GM23248 (cell line): ENCODE data around the gene ADNP2. TPM values are rescaled to one million over a fixed set of nuclear protein-coding genes. Genes with fewer than 3 reads are reported as not detected.

ENCODE experiments used
- DNase-seq: peaks from one replicate; pipeline ENCODE4 v3.0.0-alpha.2; 2015
- H2AFZ ChIP-seq: fragments of 200-600 bp; sonication (generic); 2 replicates; pipeline ENCODE4 v1.6.1; 2016; ENCODE audit warnings: antibody characterized with exemption
- H3F3A ChIP-seq: fragments of 200-600 bp; sonication (generic); 2 replicates; pipeline ENCODE4 v1.6.1; 2016; ENCODE audit warnings: mild to moderate bottlenecking, antibody characterized with exemption, mixed run types; ENCODE audit not compliant: insufficient read depth
- H3K27ac ChIP-seq: fragments of 200-600 bp; sonication (generic); 2 replicates; pipeline ENCODE4 v1.5.1; 2016; ENCODE audit warnings: mild to moderate bottlenecking
- H3K27me3 ChIP-seq: fragments of 200-600 bp; sonication (generic); replicated peaks from 2 replicates; pipeline ENCODE4 v1.6.1; 2016; ENCODE audit warnings: mild to moderate bottlenecking; ENCODE audit not compliant: insufficient read depth
- H3K36me3 ChIP-seq: fragments of 200-600 bp; sonication (generic); 2 replicates; pipeline ENCODE4 v1.6.1; 2016; ENCODE audit warnings: low read depth, mild to moderate bottlenecking
- H3K4me1 ChIP-seq: fragments of 200-600 bp; sonication (generic); 2 replicates; pipeline ENCODE4 v1.6.1; 2016; ENCODE audit warnings: mild to moderate bottlenecking; ENCODE audit not compliant: insufficient read depth
- H3K4me2 ChIP-seq: fragments of 200-600 bp; sonication (generic); one replicate; pipeline ENCODE4 v1.6.1; 2016; ENCODE audit warnings: mild to moderate bottlenecking; ENCODE audit not compliant: unreplicated experiment
- H3K4me3 ChIP-seq: fragments of 200-600 bp; sonication (generic); 2 replicates; pipeline ENCODE4 v1.5.1; 2016; ENCODE audit warnings: mild to moderate bottlenecking
- H3K79me2 ChIP-seq: fragments of 200-600 bp; sonication (generic); 2 replicates; pipeline ENCODE4 v1.6.1; 2016; ENCODE audit warnings: mild to moderate bottlenecking; ENCODE audit not compliant: insufficient read depth
- H3K9ac ChIP-seq: fragments of 200-600 bp; sonication (generic); 2 replicates; pipeline ENCODE4 v1.6.1; 2016; ENCODE audit warnings: mild to moderate bottlenecking
- H3K9me2 ChIP-seq: fragments of 200-600 bp; sonication (generic); 2 replicates; pipeline ENCODE4 v1.6.1; 2016; ENCODE audit warnings: mixed run types, mild to moderate bottlenecking, moderate library complexity; ENCODE audit not compliant: insufficient read depth
- H3K9me3 ChIP-seq: fragments of 200-600 bp; sonication (generic); one replicate; pipeline ENCODE4 v1.6.1; 2017; ENCODE audit warnings: low read depth
- H4K20me1 ChIP-seq: fragments of 200-600 bp; sonication (generic); 2 replicates; pipeline ENCODE4 v1.6.0; 2016; ENCODE audit not compliant: insufficient read depth
- EZH2 ChIP-seq: fragments of 200-600 bp; sonication (generic); IDR thresholded peaks from 2 replicates; pipeline ENCODE4 v1.6.1; 2018; ENCODE audit warnings: antibody characterized with exemption, mild to moderate bottlenecking; ENCODE audit not compliant: insufficient read depth, poor library complexity, severe bottlenecking
- EZH2phosphoT487 ChIP-seq: fragments of 200-600 bp; sonication (generic); IDR thresholded peaks from 2 replicates; pipeline ENCODE4 v1.6.1; 2018; ENCODE audit warnings: antibody characterized with exemption, moderate library complexity, mild to moderate bottlenecking, low read depth; ENCODE audit not compliant: insufficient read depth
- WGBS, 2 experiments: methylation state at CpG; one replicate each; pipeline ENCODE4 v1.1.6; 2015 to 2017; ENCODE audit warnings: low lambda C conversion rate in 2 of 2, low coverage in 1 of 2; ENCODE audit errors: missing lambda C conversion rate in 2 of 2; 5-methylcytosine and 5-hydroxymethylcytosine counted together
- in situ Hi-C: fragments of 300-500 bp; cut with MboI; formaldehyde crosslinking; loops from 2 replicates; pipeline ENCODE4 v1.15.0; 2020
- polyA plus RNA-seq: library from polyadenylated mRNA; unstranded; fragments of >200 nt; fragmentation: Nextera tagmentation; extraction: Ambion mirVana; gene quantifications from 2 replicates; pipeline ENCODE4 v1.2.1, GENCODE V29; 2016
- total RNA-seq: library from RNA; depleted of rRNA; stranded (reverse); fragments of >200 nt; shearing (Covaris generic); gene quantifications from 2 replicates; pipeline ENCODE4 v1.2.3, GENCODE V29; 2014

ADNP2 gene
- total and polyA plus RNA-seq, 2 experiments from 2014 or later, result 3.5 to 14.3 TPM

GRCh38 chr18:80129672-80130367, 20.8 kb downstream of the ADNP2 start:
- 0 out of 2 replicates have a peak, but pooled peaks cover 4% of the 10 kb centered on the region for H3K36me3 ChIP-seq
- in situ Hi-C loops, result no loop called here

GRCh38 chr18:80130555-80130954, 21.5 kb downstream of the ADNP2 start:
- no peaks in the 10 kb centered on the region for H4K20me1 ChIP-seq

More at GRCh38 chr18:80129672-80130367, 20.8 kb downstream of the ADNP2 start:
- Histone ChIP-seq H3K4me2 (no peak overlapping the region), H3K27ac (no peak overlapping the region), H3K4me3 (no peak overlapping the region), H3K79me2 (peaks cover 90% of the 10 kb centered on the region), H2AFZ (no peak overlapping the region), H3F3A (0 out of 2 replicates have a peak, but pooled peaks cover 4% of the 10 kb centered on the region), H3K9me2 (no peaks in the 10 kb centered on the region), H3K4me1 (no peaks in the 10 kb centered on the region), H3K9me3 (no peaks in the 10 kb centered on the region), H3K9ac (no peak overlapping the region), H4K20me1 (no peaks in the 10 kb centered on the region), H3K27me3 (no peaks in the 10 kb centered on the region)
- DNase-seq, result no peak
- 69 to 72% methylated on average over 7 of the region's 7 CpGs for WGBS, 2 experiments
- TF ChIP-seq EZH2phosphoT487 (no peak), EZH2 (no peak)

GRCh38 chr18:80132180-80132812, 23.2 kb downstream of the ADNP2 start:
- Histone ChIP-seq H3K4me3 (no peak overlapping the region), H3K9me2 (no peaks in the 10 kb centered on the region), H3K9me3 (no peaks in the 10 kb centered on the region), H3K27me3 (no peaks in the 10 kb centered on the region), H3K4me1 (no peaks in the 10 kb centered on the region), H2AFZ (no peak overlapping the region), H3K4me2 (no peak overlapping the region), H3K79me2 (peaks cover 65% of the 10 kb centered on the region), H3K27ac (no peak overlapping the region), H3K9ac (no peak overlapping the region), H4K20me1 (no peaks in the 10 kb centered on the region), H3F3A (no peaks in the 10 kb centered on the region), H3K36me3 (peaks cover 8% of the 10 kb centered on the region; the same call in 1 of the 2 replicates)
- TF ChIP-seq EZH2phosphoT487, result no peak
- in situ Hi-C loops, result no loop called here
- no peak for DNase-seq
- 89 to 92% methylated on average over 3 of the region's 3 CpGs for WGBS, 2 experiments

More at GRCh38 chr18:80130555-80130954, 21.5 kb downstream of the ADNP2 start:
- H3K27ac ChIP-seq, result no peak overlapping the region
- H3K9me2 ChIP-seq, result no peaks in the 10 kb centered on the region
- no peak for DNase-seq
- TF ChIP-seq EZH2, result no peak
- TF ChIP-seq EZH2phosphoT487, result no peak
- no peak overlapping the region for H3K4me3 ChIP-seq
- H3K9ac ChIP-seq, result no peak overlapping the region
- H2AFZ ChIP-seq, result no peak overlapping the region
- peaks cover 82% of the 10 kb centered on the region for H3K79me2 ChIP-seq
- no peaks in the 10 kb centered on the region for H3K9me3 ChIP-seq
- no peak overlapping the region for H3K4me2 ChIP-seq
- H3F3A ChIP-seq, result 0 out of 2 replicates have a peak, but pooled peaks cover 4% of the 10 kb centered on the region
- 80 to 100% methylated on average over 4 to 5 of the region's 5 CpGs for WGBS, 2 experiments
- H3K36me3 ChIP-seq, result peaks cover 6% of the 10 kb centered on the region; the same call in 1 of the 2 replicates
- in situ Hi-C loops, result no loop called here
- no peaks in the 10 kb centered on the region for H3K27me3 ChIP-seq
- no peaks in the 10 kb centered on the region for H3K4me1 ChIP-seq

GRCh38 chr18:80133124-80133523, 24.1 kb downstream of the ADNP2 start:
- Histone ChIP-seq H3F3A (no peaks in the 10 kb centered on the region), H3K4me1 (no peaks in the 10 kb centered on the region), H3K4me3 (no peak overlapping the region), H3K4me2 (no peak overlapping the region), H2AFZ (no peak overlapping the region), H3K9ac (no peak overlapping the region), H4K20me1 (no peaks in the 10 kb centered on the region), H3K9me3 (no peaks in the 10 kb centered on the region), H3K9me2 (no peaks in the 10 kb centered on the region), H3K79me2 (peaks cover 57% of the 10 kb centered on the region), H3K27me3 (no peaks in the 10 kb centered on the region), H3K36me3 (peaks cover 10% of the 10 kb centered on the region; the same call in 1 of the 2 replicates), H3K27ac (no peak overlapping the region)
- TF ChIP-seq EZH2phosphoT487, result no peak
- no peak for TF ChIP-seq EZH2
- in situ Hi-C loops, result no loop called here
- WGBS, 2 experiments, result 97 to 100% methylated on average over 1 of the region's 1 CpG
- DNase-seq, result no peak
